ENCODE measurements around the gene RPF1. TPM values are rescaled to one million over a fixed set of nuclear protein-coding genes. Genes with fewer than 3 reads are reported as not detected.

RPF1 gene
- total and polyA plus RNA-seq, 10 of the 15 experiments (the other 5 are each of a cell fraction or from before 2014, with no cell fraction given) = 37.0 to 97.5 (median 56.2) TPM

DNA sequence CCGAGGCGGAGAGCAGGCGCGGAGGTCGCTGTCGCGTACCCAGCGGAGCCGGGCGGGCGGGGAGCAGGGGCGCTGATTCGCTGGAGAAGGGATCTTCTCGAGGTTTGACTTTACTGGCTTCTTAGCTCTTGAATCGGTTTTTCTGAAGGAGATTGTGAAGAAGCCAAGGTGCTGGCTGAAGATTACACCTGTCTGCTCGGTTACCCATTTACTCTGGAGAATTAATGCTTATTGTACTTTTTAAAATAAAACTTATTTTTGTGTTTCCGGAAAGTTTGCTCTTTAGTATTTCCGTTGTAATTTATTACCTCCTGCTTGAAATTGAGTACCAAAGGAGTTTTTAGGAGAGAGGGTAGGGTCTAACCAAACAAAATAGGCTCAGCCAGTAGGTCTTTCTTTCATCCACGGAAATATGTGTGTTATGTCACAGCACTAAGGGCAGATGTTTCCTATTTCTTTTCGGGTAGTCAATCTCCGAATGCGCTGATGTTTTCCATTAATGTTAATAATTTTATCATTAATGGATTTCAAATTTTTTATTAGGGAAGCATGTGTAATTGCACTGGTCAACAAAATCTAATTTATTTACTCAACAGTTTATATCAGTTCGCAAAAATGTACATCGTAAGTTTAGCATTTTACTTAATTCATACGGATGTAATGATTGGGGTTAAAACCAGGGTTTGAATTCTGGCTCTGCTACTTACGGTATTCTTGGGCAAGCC lies 27.8 kb downstream of the RPF1 start:
- H4K20me1 ChIP-seq (ENCODE audit: control insufficient read depth, insufficient read depth) = no peaks in the 10 kb centered on the region
- ChIA-PET POLR2A (interaction anchor here (1.0 to 4.7 kb wide), 8 partner anchors 12 to 567 kb away, joined by 3 to 60 read pairs (median 4); partner anchors contain the start of genes CTBS and RPF1), CTCF (interaction anchor here (1.0 to 4.8 kb wide), 5 partner anchors 19 to 438 kb away, joined by 3 to 43 read pairs (median 4); partner anchors contain the start of genes CTBS and RPF1), RAD21 (ENCODE audit: unreplicated experiment) (interaction anchor here (0.7 to 2.4 kb wide), 5 partner anchors 8 to 113 kb away, joined by 3 to 26 read pairs (median 3); partner anchors contain the start of gene CTBS), SMC1A (ENCODE audit: uncharacterized antibody, unreplicated experiment) (interaction anchor here (1.2 to 4.8 kb wide), 4 partner anchors 26 to 181 kb away, joined by 5 to 61 read pairs (median 12); partner anchors contain the start of genes CTBS and RPF1)
- H3K79me2 ChIP-seq (ENCODE audit: control insufficient read depth, insufficient read depth, low read length) = peaks cover 49% of the 10 kb centered on the region
- no peaks in the 10 kb centered on the region for H3K27me3 ChIP-seq (replicated peaks in 1 of 2; ENCODE audit: control insufficient read depth in 2 of 2, insufficient read depth in 2 of 2, low read length in 1 of 2)
- intact Hi-C loops (cut with micrococcal nuclease; ENCODE audit: unreplicated experiment) (loop anchor here (1.0 to 2.0 kb wide), 3 partner anchors 28 to 114 kb away; partner anchors contain the start of gene RPF1), in situ Hi-C loops (cut with MboI) (no loop called here)
- H3K27ac ChIP-seq (ENCODE audit: control insufficient read depth, insufficient read depth) = peak overlapping the region; percentile 91
- H3K4me2 ChIP-seq (ENCODE audit: control insufficient read depth, insufficient read depth) = peak overlapping the region; percentile 78
- no peak for DNase-seq (ENCODE audit: low read depth, low spot score)
- no peak for FAIRE-seq
- H3K9ac ChIP-seq (ENCODE audit: control insufficient read depth, insufficient read depth, low read length) = peak overlapping the region; percentile 86
- peak overlapping the region; percentile 85 for H2AFZ ChIP-seq (ENCODE audit: control insufficient read depth, low read depth, low read length)
- TSS peak; percentile 73 for BruUV-seq (replicated peaks)
- peaks cover 2% of the 10 kb centered on the region; the same call in 1 of the 3 replicates for H3K9me3 ChIP-seq (replicated peaks; ENCODE audit: control insufficient read depth, insufficient read depth, low read length)
- H3K36me3 ChIP-seq (ENCODE audit: control insufficient read depth in 2 of 2, insufficient read depth in 2 of 2, low read length in 1 of 2) = peaks cover 0 to 2% of the 10 kb centered on the region in 2 experiments; a peak in 1 of 4 replicates
- H3K4me1 ChIP-seq (ENCODE audit: control insufficient read depth, insufficient read depth, low read length) = no peaks in the 10 kb centered on the region
- WGBS (ENCODE audit: insufficient coverage, insufficient replicate concordance, low lambda C conversion rate, missing lambda C conversion rate) = 7% methylated on average over 25 of the region's 26 CpGs
- H3K4me3 ChIP-seq = peak overlapping the region; percentile 85
- no peak for ATAC-seq
- TF ChIP-seq GATAD2B (conservative IDR thresholded peaks at IDR 0.05; ENCODE audit: low read depth) = no peak
- no peak for TF ChIP-seq TCF12 (IDR thresholded peaks at IDR 0.05; ENCODE audit: low read depth, low read length)
- no peak for TF ChIP-seq KDM1A (IDR thresholded peaks at IDR 0.05; ENCODE audit: borderline replicate concordance)
- no peak for TF ChIP-seq KAT2A (conservative IDR thresholded peaks at IDR 0.05; ENCODE audit: control insufficient read depth, low read depth, low read length)
- TF ChIP-seq ZBTB40 (IDR thresholded peaks at IDR 0.05; ENCODE audit: borderline replicate concordance) = peak; percentile 43; the same call in 1 of the 2 replicates
- TF ChIP-seq E4F1 (IDR thresholded peaks at IDR 0.05; ENCODE audit: borderline replicate concordance, partially characterized antibody) = no peak
- TF ChIP-seq YBX1 (IDR thresholded peaks at IDR 0.05) = no peak
- TF ChIP-seq, protein P1, sequence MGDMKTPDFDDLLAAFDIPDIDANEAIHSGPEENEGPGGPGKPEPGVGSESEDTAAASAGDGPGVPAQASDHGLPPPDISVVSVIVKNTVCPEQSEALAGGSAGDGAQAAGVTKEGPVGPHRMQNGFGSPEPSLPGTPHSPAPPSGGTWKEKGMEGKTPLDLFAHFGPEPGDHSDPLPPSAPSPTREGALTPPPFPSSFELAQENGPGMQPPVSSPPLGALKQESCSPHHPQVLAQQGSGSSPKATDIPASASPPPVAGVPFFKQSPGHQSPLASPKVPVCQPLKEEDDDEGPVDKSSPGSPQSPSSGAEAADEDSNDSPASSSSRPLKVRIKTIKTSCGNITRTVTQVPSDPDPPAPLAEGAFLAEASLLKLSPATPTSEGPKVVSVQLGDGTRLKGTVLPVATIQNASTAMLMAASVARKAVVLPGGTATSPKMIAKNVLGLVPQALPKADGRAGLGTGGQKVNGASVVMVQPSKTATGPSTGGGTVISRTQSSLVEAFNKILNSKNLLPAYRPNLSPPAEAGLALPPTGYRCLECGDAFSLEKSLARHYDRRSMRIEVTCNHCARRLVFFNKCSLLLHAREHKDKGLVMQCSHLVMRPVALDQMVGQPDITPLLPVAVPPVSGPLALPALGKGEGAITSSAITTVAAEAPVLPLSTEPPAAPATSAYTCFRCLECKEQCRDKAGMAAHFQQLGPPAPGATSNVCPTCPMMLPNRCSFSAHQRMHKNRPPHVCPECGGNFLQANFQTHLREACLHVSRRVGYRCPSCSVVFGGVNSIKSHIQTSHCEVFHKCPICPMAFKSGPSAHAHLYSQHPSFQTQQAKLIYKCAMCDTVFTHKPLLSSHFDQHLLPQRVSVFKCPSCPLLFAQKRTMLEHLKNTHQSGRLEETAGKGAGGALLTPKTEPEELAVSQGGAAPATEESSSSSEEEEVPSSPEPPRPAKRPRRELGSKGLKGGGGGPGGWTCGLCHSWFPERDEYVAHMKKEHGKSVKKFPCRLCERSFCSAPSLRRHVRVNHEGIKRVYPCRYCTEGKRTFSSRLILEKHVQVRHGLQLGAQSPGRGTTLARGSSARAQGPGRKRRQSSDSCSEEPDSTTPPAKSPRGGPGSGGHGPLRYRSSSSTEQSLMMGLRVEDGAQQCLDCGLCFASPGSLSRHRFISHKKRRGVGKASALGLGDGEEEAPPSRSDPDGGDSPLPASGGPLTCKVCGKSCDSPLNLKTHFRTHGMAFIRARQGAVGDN (IDR thresholded peaks at IDR 0.05) = no peak
- no peak for TF ChIP-seq ATF3 (IDR thresholded peaks at IDR 0.05; ENCODE audit: borderline replicate concordance, extremely low read depth, low read depth, low read length)

Measured in GM12878 (cell line).